ENCODE results near the gene TRMT10A.

- no peak for TF ChIP-seq EP300 (IDR thresholded peaks at IDR 0.05)
- TF ChIP-seq CTCF (IDR thresholded peaks at IDR 0.05) = no peak
- no peak for TF ChIP-seq HMGXB4 (CRISPR knock-in tag; IDR thresholded peaks at IDR 0.05; ENCODE audit: borderline replicate concordance)
- no peak for TF ChIP-seq MAX (IDR thresholded peaks at IDR 0.05)
- no peak for TF ChIP-seq POLR2A (IDR thresholded peaks at IDR 0.05; ENCODE audit: low read length)
- TF ChIP-seq RFX5 (IDR thresholded peaks at IDR 0.05) = no peak
These were observed 48.9 kb upstream of the TRMT10A start for GRCh38 chr4:99612704-99613103.
